Fibroblast of villous mesenchyme (primary cell): Measurements from ENCODE around the gene SH3TC1. TPM values are rescaled to one million over a fixed set of nuclear protein-coding genes. Genes with fewer than 3 reads are reported as not detected.
A peak's percentile ranks its signal among the peaks of the same experiment; 100 is the strongest.

Experiments used
- DNase-seq: peaks from one replicate; pipeline ENCODE4 v3.0.0-alpha.2; 2010; ENCODE audit warnings: low read depth
- H3K4me3 ChIP-seq: 2 replicates; pipeline ENCODE4 v1.5.1; 2011; ENCODE audit warnings: low read depth, mild to moderate bottlenecking, low read length
- total RNA-seq: library from RNA; depleted of rRNA; stranded (reverse); fragments of >200 nt; gene quantifications from 2 replicates; pipeline ENCODE4 v1.2.3, GENCODE V29; 2012
- TF ChIP-seq, protein P1 (sequence below): IDR thresholded peaks from 2 replicates; pipeline ENCODE4 v1.5.1; 2012; ENCODE audit warnings: low read depth, mild to moderate bottlenecking, low read length; ENCODE audit not compliant: insufficient read depth

Gene SH3TC1
- total RNA-seq, 1 donor: 3.9 TPM

DNA sequence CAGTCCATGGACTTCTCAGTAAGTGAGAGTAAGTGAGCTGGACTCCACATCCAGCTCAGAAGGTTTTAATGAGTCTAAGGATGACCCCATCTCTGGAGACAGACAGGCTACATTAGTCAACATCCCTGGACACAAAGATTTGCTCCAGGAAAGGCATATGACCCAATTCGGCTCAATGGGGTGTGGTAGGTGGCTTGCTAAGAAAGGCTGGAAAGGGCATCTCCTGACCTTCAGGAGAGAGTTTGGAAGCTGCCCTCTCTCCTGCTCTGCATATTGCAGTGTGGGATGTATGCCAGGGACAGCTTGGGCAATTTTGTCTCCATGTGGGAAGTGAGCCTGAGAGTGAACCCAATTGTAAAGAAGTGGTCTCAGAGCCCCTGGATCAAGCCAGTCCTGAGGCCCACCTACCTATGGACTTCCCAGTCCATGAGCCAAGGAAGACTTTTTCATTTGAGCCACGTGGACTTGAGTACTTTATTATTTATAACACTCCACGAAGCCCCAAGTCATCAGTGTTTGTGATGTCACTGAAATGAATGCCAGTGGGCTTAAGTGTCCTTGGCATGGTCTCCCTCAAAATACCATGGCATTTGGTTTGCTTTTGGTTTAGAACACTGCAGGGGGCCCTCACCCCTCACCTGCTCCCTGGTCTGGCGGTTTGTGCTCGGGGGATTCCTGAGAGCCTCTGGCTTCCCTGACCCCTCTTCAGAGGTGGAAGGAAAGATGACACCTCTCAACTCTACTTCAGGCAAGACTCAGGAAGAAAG lies 30.1 kb upstream of the SH3TC1 start:
- H3K4me3 ChIP-seq: no peak overlapping the region
- DNase-seq: no peak

DNA sequence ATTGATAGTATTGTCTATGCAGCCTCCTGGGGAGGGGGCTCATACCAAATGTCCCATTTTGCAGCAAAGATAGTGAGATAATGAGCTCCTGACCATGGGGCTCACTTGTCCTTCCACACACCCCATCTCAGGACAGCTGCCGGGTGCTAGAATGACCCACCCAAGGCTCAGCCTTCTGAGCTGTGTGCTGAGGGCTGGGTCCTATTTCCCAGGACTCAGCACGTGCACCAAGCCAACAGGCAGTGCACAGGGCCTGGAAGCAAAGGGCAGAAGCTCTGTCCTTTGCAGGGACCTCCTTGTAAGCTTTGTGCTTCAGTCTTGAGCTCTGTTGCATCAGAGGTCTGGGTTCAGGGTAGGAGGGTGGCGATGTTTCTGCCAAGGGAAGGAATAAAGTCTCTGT lies 29.3 kb upstream of the SH3TC1 start:
- TF ChIP-seq, protein P1, sequence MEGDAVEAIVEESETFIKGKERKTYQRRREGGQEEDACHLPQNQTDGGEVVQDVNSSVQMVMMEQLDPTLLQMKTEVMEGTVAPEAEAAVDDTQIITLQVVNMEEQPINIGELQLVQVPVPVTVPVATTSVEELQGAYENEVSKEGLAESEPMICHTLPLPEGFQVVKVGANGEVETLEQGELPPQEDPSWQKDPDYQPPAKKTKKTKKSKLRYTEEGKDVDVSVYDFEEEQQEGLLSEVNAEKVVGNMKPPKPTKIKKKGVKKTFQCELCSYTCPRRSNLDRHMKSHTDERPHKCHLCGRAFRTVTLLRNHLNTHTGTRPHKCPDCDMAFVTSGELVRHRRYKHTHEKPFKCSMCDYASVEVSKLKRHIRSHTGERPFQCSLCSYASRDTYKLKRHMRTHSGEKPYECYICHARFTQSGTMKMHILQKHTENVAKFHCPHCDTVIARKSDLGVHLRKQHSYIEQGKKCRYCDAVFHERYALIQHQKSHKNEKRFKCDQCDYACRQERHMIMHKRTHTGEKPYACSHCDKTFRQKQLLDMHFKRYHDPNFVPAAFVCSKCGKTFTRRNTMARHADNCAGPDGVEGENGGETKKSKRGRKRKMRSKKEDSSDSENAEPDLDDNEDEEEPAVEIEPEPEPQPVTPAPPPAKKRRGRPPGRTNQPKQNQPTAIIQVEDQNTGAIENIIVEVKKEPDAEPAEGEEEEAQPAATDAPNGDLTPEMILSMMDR: no peak
- H3K4me3 ChIP-seq: no peak overlapping the region
- DNase-seq: no peak

More for the DNA sequence above, 30.1 kb upstream of the SH3TC1 start:
- TF ChIP-seq, protein P1: no peak

- no peak for DNase-seq
- TF ChIP-seq, protein P1: no peak
- no peak overlapping the region for H3K4me3 ChIP-seq
These were observed 28.7 kb upstream of the SH3TC1 start for GRCh38 chr4:8170341-8170740.

DNA sequence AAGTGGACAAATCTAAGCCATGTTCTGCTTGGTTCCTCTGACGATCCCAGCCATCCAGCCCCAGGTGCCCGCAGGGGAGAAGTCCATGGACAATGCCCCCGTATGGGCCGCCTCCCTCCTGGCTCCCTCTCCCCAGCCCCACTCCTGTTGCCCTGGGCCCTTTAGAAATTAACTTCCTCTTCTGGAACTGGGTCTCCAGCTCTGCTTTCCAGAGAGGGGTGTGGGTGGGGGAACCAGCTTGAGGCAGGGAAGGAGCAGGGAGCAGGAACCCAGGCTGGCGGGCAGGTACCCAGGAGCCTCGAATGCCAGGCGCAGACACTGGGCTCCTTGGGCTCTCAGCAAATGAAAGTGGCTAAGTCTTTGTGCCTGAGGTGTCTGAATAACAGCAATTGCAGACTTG lies 27.8 kb upstream of the SH3TC1 start:
- H3K4me3 ChIP-seq: no peak overlapping the region
- DNase-seq: no peak
- TF ChIP-seq, protein P1: no peak

- TF ChIP-seq, protein P1: no peak
- DNase-seq: peak; percentile 52
- no peak overlapping the region for H3K4me3 ChIP-seq
These were observed 26.8 kb upstream of the SH3TC1 start for GRCh38 chr4:8171984-8172924.

DNA sequence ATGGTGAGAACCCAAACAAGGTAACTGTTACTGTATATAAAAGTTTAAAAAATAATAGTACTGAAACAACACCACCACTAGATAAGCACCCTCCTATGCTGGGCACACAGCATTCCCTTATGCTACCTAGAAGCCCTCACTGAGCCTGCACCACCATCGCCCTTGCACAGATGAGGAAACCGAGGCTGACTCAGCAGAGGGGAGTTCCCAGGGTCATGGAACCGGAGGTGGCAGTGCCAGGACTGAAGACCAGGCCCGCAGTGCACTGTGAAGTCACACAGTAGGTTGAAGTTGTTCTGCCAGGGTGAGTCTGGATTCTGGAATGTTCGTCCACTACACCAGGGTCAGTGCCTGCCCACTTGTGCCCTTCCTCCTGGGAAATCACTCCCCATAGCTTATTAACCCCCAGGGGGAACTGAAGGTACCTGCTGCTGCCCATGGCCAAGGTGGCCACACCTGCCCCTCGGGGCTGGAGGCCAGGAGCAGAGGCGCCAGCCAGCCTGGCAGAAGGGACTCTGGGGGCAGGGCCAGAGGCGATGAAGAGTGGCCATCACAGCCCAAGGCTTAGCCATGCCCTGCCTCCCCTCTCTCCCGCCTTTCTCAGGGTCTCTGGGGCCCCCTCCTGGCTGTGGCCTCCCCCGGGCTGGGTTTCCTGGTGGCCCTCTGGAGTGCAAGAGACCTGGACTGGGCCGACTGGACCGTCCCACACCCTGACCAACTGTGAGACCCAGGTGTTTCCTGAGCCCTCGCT lies 25.4 kb upstream of the SH3TC1 start:
- no peak for DNase-seq
- no peak overlapping the region for H3K4me3 ChIP-seq
- TF ChIP-seq, protein P1: no peak
